ENCODE measurements around the gene DGKI.

DGKI gene

DNA sequence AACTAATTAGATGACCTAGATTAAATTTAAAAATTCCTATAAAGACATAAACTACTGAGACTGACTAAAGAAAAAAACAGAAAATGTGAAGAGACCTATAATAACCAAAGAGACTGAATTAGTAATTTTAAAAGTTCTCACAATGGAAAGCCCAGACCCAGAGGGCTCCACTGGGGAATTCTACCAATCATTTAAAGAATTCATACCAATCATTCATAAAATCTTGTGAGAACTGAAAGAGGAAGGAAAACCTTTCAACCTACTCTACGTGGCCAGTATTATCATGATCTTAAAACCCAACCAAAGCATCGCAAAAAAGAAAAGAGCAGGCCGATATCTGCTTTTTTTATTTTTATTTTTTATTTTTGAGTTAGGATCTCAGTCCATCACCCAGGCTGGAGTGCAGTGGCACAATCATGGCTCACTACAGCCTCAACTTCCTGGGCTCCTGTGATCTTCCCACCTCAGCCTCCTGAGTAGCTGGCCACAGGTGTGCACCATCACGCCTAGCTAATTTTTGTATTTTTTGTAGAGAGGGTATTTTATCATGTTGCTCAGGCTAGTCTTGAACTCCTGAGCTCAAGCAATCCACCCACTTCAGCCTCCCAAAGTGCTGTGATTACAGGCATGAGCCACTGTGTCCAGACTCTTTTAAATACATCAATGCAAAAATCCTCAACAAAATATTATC is 48.6 kb downstream of the DGKI start:
- Histone ChIP-seq H3K27me3 (no peaks in the 10 kb centered on the region), H3K36me3 (no peaks in the 10 kb centered on the region), H3K4me2 (no peak overlapping the region), H3K9ac (no peak overlapping the region), H3K4me1 (no peaks in the 10 kb centered on the region), H4K20me1 (no peaks in the 10 kb centered on the region), H3K27ac (no peak overlapping the region), H3K9me3 (peaks cover 15% of the 10 kb centered on the region), H3K4me3 (no peak overlapping the region)
- no peak for TF ChIP-seq Cebpa-rat (IDR thresholded peaks at IDR 0.05)

DNA sequence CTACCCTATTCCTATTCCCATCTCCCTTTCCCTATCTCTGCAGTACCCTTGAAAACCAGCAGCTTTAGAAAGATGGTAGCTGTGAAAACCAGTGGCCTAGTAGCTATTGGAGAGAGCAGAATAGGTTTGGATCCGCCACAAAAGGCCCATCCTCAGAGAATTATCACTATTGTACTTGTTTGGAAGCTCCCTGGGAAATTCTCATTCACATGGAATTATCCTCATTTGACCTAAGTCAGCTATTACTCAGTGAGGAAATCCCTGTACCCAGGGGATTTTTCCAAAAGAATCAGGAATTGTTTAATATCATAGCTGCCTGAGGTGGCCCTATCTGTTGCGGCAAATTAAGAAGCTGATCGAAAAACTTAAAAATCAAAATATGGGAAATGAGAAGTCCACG is 51.6 kb downstream of the DGKI start:
- H3K4me1 ChIP-seq: no peaks in the 10 kb centered on the region
- H3K4me3 ChIP-seq: no peak overlapping the region
- no peaks in the 10 kb centered on the region for H4K20me1 ChIP-seq
- no peaks in the 10 kb centered on the region for H3K36me3 ChIP-seq
- H3K4me2 ChIP-seq: no peak overlapping the region
- no peak overlapping the region for H3K9ac ChIP-seq
- no peaks in the 10 kb centered on the region for H3K27me3 ChIP-seq
- no peak for TF ChIP-seq Cebpa-rat (IDR thresholded peaks at IDR 0.05)
- peaks cover 15% of the 10 kb centered on the region for H3K9me3 ChIP-seq
- no peak overlapping the region for H3K27ac ChIP-seq

GRCh38 chr7:137791930-137792329 is 54.8 kb downstream of the DGKI start:
- TF ChIP-seq Cebpa-rat (IDR thresholded peaks at IDR 0.05): no peak
- Histone ChIP-seq H3K27ac (no peak overlapping the region), H3K4me2 (no peak overlapping the region), H3K27me3 (no peaks in the 10 kb centered on the region), H3K9me3 (peaks cover 15% of the 10 kb centered on the region), H3K9ac (no peak overlapping the region), H3K4me1 (no peaks in the 10 kb centered on the region), H3K4me3 (no peak overlapping the region), H3K36me3 (no peaks in the 10 kb centered on the region), H4K20me1 (no peaks in the 10 kb centered on the region)

GRCh38 chr7:137790828-137791227 is 55.9 kb downstream of the DGKI start:
- H3K27me3 ChIP-seq: no peaks in the 10 kb centered on the region
- no peak for TF ChIP-seq Cebpa-rat (IDR thresholded peaks at IDR 0.05)
- H3K27ac ChIP-seq: no peak overlapping the region
- 0 out of 2 replicates have a peak, but pooled peaks cover 5% of the 10 kb centered on the region for H3K9me3 ChIP-seq
- H3K4me3 ChIP-seq: no peak overlapping the region
- no peaks in the 10 kb centered on the region for H3K4me1 ChIP-seq
- H3K9ac ChIP-seq: no peak overlapping the region
- no peak overlapping the region for H3K4me2 ChIP-seq
- no peaks in the 10 kb centered on the region for H3K36me3 ChIP-seq
- no peaks in the 10 kb centered on the region for H4K20me1 ChIP-seq

DNA sequence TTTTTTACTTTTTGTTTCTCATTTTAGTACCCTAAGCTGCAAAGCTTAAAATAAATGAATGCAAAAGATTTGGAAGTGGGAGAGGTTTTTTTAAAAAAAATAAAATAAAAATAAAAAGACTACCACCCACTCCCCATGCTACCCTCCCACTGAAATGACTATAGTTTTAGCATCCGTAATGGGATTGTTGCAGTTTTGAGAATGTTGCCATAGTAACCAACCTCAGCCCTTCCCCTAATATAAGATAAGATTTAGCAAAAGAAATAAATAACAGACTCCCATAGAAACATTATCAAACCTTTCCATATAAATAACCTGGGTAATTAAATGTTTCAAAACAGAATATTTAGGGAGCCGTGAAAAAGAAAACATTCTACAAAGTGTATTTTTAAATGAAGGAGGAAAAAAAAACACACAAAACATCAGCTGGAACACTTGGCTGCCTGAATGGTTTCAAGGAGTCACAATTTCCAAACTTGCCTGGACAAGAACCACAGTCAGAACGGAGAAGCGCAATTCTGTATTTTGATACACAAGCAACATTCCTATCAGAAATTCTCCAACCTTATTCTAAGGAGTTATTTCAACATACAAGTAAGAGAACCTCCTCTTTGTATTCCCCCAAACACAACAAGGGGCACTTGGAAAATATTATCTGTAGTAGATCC is 57.4 kb downstream of the DGKI start:
- H4K20me1 ChIP-seq: no peaks in the 10 kb centered on the region
- no peak overlapping the region for H3K9ac ChIP-seq
- no peak overlapping the region for H3K4me3 ChIP-seq
- no peak overlapping the region for H3K27ac ChIP-seq
- no peaks in the 10 kb centered on the region for H3K36me3 ChIP-seq
- no peak overlapping the region for H3K4me2 ChIP-seq
- H3K4me1 ChIP-seq: no peaks in the 10 kb centered on the region
- TF ChIP-seq Cebpa-rat (IDR thresholded peaks at IDR 0.05): no peak
- H3K9me3 ChIP-seq: no peaks in the 10 kb centered on the region
- H3K27me3 ChIP-seq: no peaks in the 10 kb centered on the region

DNA sequence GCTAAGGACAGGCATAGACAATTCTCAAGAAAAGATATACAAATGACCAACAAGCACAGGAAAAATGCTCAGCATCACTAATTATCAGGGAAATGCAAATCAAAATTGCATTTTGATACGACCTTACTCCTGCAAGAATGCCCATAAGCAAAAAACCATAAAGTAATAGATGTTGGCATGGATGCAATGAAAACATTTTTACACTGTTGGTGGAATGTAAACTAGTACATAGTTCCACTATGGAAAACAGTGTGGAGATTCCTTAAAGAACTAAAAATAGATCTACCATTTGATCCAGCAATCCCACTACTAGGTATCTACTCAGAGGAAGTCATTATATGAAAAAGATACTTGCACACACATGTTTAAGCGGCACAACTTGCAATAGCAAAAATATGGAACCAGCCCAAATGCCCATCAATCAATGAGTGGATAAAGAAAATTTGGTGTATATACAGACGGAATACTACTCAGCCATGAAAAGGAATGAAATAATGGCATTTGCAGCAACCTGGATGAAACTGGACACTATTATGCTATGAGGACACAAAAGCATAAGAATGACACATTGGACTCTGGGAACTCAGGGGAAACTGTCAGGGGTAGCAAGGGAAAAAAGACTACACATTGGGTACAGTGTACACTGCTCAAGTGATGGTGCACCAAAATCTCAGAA is 59.3 kb downstream of the DGKI start:
- H3K4me1 ChIP-seq: no peaks in the 10 kb centered on the region
- H3K9ac ChIP-seq: no peak overlapping the region
- no peaks in the 10 kb centered on the region for H4K20me1 ChIP-seq
- no peak overlapping the region for H3K27ac ChIP-seq
- H3K36me3 ChIP-seq: no peaks in the 10 kb centered on the region
- TF ChIP-seq Cebpa-rat (IDR thresholded peaks at IDR 0.05): no peak
- no peak overlapping the region for H3K4me3 ChIP-seq
- H3K9me3 ChIP-seq: no peaks in the 10 kb centered on the region
- no peaks in the 10 kb centered on the region for H3K27me3 ChIP-seq
- H3K4me2 ChIP-seq: no peak overlapping the region

DNA sequence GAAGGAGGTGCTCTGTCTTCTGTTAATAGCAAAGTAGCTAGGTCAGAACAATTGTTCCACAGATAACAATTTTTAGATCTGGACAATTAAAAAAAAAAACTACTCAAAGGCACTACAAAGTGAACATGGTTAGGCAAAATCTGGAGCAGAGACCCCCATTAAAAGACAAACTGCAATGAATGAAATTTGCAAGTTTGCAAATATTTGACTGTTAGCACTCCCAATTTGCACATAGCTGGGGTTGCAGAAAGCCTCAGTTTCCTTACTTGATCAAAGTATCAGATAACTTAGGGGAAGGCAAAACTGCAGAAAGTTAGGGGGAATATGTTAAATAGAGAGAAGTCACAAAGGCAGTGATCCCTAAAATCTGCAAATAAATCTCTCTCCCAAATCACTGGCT is 68.3 kb downstream of the DGKI start:
- no peak overlapping the region for H3K4me2 ChIP-seq
- no peak overlapping the region for H3K4me3 ChIP-seq
- H3K9me3 ChIP-seq: no peaks in the 10 kb centered on the region
- no peaks in the 10 kb centered on the region for H4K20me1 ChIP-seq
- H3K27me3 ChIP-seq: no peaks in the 10 kb centered on the region
- H3K4me1 ChIP-seq: no peaks in the 10 kb centered on the region
- no peak overlapping the region for H3K27ac ChIP-seq
- TF ChIP-seq Cebpa-rat (IDR thresholded peaks at IDR 0.05): no peak
- H3K9ac ChIP-seq: no peak overlapping the region
- no peaks in the 10 kb centered on the region for H3K36me3 ChIP-seq

- Histone ChIP-seq H3K27me3 (no peaks in the 10 kb centered on the region), H3K4me1 (no peaks in the 10 kb centered on the region), H3K9me3 (no peaks in the 10 kb centered on the region), H4K20me1 (no peaks in the 10 kb centered on the region), H3K4me2 (no peak overlapping the region), H3K9ac (no peak overlapping the region), H3K27ac (no peak overlapping the region), H3K36me3 (no peaks in the 10 kb centered on the region), H3K4me3 (no peak overlapping the region)
- no peak for TF ChIP-seq Cebpa-rat (IDR thresholded peaks at IDR 0.05)
Measured at GRCh38 chr7:137774793-137775201, 72.0 kb downstream of the DGKI start.

DNA sequence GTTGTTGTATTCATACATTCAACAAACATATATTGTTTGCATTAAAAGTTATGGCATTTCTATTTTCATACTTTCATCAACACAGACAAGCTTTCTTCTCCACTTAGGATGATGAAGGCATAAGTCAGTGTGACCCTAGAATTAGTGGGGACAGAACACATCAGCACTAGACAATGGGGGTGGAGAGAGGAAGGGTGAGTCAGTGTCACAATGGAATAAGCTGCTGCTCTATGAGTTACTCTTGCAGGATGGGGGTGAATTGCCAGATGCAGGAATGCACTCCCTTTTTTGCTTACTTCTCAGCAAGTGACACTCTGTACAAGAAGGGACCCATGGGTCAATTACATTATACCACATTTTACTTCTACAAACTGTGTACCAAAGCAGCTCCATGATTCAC is 74.0 kb downstream of the DGKI start:
- no peak overlapping the region for H3K27ac ChIP-seq

GRCh38 chr7:137772316-137772715 is 74.5 kb downstream of the DGKI start:
- H3K4me2 ChIP-seq: no peak overlapping the region
- no peaks in the 10 kb centered on the region for H4K20me1 ChIP-seq
- no peak for TF ChIP-seq Cebpa-rat (IDR thresholded peaks at IDR 0.05)
- no peaks in the 10 kb centered on the region for H3K36me3 ChIP-seq
- H3K9ac ChIP-seq: no peak overlapping the region
- H3K27ac ChIP-seq: no peak overlapping the region
- no peaks in the 10 kb centered on the region for H3K9me3 ChIP-seq
- no peak overlapping the region for H3K4me3 ChIP-seq
- no peaks in the 10 kb centered on the region for H3K27me3 ChIP-seq
- H3K4me1 ChIP-seq: peaks cover 9% of the 10 kb centered on the region; the same call in 1 of the 2 replicates

More for the DNA sequence above, 74.0 kb downstream of the DGKI start:
- Histone ChIP-seq H3K36me3 (no peaks in the 10 kb centered on the region), H3K27me3 (no peaks in the 10 kb centered on the region), H3K9me3 (no peaks in the 10 kb centered on the region), H4K20me1 (no peaks in the 10 kb centered on the region), H3K4me1 (peaks cover 9% of the 10 kb centered on the region; the same call in 1 of the 2 replicates), H3K9ac (no peak overlapping the region), H3K4me2 (no peak overlapping the region), H3K4me3 (no peak overlapping the region)
- no peak for TF ChIP-seq Cebpa-rat (IDR thresholded peaks at IDR 0.05)

Measured in BLaER1 (cell line).